ENCODE data around the gene WNT9B.

Gene WNT9B

GRCh38 chr17:46851029-46851741, at the start of gene WNT9B:
WNT9B (plus strand) TSS chr17:46851583; CDS start chr17:46851639, 56 bp downstream.
- DNase-seq (ENCODE audit: low spot score) = no peak

- no peak for DNase-seq (ENCODE audit: low spot score)
Observed at GRCh38 chr17:46802800-46803199, 48.6 kb upstream of the WNT9B start.

DNA sequence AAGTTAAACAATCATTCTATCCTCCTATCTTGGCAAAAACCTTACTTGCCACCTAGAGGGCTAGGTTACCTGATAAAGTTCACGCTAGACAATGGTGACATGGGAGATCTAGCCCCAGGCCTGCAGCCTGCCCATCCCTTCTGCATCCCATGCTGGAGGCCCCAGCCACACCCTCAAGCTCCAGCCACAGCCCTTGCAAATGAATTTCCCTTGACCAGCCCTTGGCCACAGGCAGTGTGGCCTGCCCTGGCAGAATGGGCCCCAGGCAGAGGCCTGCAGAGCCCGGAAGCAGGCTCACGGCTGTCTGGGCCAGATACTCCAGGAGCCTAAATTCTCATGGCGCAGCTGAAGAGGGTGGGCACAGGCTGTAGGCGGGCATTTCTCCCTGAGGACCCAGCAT, 47.8 kb upstream of the WNT9B start:
- no peak for DNase-seq (ENCODE audit: low spot score)

DNA sequence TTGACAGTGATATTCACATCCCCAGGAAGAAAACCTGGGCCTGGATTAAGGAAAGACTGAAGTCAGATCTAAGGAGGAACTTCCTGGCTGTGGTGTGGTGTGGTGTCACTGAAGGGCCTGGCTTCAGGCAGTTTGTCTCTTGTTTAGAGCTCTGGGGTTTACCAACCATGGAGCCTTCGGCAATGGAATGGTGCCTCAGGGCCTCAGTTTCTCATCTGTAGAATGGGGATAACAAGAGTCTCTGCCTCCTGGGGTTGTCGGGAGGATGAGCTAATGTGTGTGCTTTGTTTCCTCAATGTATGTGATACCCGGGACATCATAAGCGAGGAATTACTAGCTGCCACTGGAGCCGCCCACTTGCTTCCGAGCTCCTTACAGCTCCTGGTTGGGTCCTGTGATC, 45.6 kb upstream of the WNT9B start:
- no peak for DNase-seq (ENCODE audit: low spot score)

DNA sequence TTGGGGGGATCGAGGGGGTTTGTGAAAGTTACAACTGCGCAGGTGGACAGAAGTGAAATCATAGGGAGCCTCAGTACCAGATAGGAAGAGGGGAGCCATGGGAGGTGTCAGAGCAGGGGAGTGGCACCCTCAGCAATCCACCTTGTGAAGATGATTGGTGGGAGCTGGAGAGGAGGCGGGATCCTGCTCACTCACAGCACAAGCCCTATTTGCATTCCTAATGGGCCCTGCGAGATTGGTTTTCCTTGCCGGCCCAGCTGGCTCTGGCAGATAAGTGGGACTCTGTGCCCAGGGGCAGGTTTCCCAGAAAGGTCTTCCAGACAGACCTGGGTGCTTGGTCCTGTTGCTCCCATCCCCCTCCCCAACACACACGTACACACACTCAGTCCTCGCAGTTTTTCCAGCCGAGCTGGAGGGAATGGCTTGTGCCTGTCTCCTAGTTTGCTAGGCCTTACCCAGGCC, 42.2 kb upstream of the WNT9B start:
- no peak for DNase-seq (ENCODE audit: low spot score)

- no peak for DNase-seq (ENCODE audit: low spot score)
Observed at GRCh38 chr17:46810837-46811236, 40.5 kb upstream of the WNT9B start.

DNA sequence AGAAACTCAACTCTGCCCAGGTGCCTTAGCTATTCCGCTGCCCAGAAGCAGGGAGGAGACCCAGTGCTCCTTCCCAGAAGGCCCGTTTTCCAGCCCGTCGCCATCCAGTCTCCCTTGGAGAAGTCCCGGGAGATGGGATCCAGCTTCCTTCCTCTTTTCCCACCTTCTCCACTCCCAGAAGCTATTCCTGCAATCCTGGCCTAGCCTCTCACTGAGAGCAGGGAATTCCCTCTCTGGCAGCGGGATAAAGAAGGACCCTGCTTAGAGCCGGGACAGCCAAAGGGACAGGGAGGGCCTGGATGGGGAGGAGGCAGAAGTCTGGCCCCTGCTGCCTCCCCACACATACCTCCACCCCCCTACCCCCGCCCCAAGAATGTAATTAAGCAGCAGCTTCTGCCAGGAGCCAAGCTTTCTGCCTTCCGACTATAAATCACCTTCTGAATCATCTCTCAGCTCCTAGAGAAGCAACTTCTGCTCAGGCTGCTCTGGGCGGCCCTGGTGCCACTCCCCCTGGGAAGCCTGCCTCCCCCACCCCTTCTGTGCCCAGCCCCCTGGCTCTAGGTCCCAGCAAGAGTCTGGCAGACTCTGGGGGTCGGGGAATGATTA, 39.3 kb upstream of the WNT9B start:
- DNase-seq (ENCODE audit: low spot score) = no peak

GRCh38 chr17:46812624-46813318, 38.6 kb upstream of the WNT9B start:
- DNase-seq (ENCODE audit: low spot score) = no peak

- DNase-seq (ENCODE audit: low spot score) = no peak
Observed at GRCh38 chr17:46813920-46814319, 37.5 kb upstream of the WNT9B start.

- DNase-seq (ENCODE audit: low spot score) = no peak
Observed at GRCh38 chr17:46814446-46814845, 36.9 kb upstream of the WNT9B start.

- DNase-seq (ENCODE audit: low spot score) = no peak
Observed at GRCh38 chr17:46815474-46816353, 35.7 kb upstream of the WNT9B start.

DNA sequence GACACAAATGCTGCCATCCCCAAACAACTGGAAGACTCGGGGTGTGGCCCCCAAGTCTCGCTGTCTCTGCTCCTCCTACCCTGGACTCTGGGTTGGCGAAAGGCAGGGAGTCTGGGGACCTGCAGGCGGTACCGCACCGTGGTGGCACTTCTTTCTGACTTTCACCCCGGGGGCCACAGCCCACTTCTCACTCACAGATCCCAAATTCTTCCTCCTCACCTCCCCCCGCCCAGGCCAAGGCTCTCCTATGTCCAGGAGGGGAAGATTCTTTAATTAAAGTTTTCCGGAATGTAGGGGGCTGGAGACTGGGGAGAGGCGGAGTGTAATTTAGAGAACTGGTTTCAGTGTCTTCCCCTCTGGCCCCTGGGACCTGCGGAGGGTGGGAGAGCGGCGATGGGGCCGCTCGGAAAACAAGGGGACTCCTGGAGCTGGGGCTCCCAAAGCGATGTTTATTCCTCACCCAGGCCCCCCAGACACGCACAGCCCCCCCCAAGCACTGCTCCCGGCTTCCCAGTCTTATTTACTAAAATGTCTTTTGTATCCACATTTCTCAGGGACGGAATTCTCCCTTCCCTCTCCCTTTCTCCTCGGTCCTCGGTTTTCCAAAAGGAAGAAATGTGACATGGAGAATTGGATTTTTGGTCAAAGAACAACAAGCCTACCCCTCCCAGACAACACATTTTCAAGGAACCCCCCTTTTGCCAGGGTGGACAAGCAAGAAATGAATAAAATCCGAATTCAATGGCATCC, 34.1 kb upstream of the WNT9B start:
- DNase-seq (ENCODE audit: low spot score) = no peak

DNA sequence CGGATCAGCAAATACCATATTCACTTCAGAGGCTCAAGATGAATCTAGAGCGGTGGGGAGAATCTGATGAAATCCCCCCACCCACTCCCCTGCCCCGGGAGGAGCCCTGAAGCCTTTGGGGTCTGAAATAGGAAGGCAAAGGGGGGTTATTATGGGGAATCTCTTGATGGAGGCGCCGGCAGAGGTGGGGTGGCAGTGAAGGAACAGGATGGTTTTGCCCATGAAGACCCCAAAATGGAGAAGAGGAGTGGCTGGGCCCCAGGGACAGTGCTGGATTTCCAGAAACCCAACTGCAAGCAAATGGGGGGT, 33.5 kb upstream of the WNT9B start:
- DNase-seq (ENCODE audit: low spot score) = no peak

- DNase-seq (ENCODE audit: low spot score) = no peak
Observed at GRCh38 chr17:46818316-46818928, 33.0 kb upstream of the WNT9B start, which contains the start of gene WNT3. WNT3 (minus strand) TSS chr17:46818692; CDS start chr17:46818597, 95 bp downstream.

DNA sequence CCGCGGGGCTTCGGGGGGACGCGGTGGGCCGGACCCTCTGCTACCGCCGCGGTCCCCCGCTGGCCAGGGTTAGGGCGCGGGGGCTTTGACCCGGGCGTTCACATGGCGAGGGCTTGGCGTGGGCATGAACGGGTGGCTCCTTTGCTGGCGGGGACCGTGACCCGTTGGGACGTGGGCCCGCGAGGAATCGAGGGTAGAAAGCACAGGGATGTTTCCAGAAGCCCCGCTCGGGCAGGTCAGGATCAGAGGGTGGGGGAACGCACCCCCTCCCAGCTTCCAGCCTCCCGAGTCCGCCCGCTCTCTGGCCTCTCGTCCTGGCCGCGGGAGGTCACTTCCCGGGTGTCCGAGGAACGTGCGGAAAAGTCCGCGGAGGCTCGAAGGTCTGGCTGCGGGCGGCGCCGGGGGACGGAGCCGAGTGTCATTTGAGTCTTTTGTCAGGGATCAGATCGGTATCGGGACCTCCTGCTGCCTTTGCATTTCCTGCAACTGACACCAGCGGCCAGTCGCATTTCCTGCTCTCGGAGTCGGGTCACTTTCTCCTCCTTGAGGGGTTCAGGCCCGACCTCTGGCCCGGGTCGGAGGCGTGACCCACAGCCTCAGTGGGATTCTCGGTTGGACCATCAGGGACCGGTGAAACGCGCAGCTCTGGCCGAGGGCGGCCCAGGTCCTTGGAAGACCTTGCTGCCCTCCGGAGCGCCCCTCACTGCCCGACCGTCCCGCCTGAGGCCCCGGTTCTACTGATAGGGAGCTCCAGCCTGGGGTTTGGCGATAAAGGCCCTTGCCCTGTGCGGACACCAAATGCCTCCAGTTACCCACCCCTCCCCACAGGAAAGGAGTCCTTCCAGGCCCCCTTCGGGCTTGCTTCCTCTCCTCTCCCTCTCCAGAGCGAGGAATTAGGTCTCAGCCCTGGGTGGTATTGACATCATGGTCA, 32.2 kb upstream of the WNT9B start:
- no peak for DNase-seq (ENCODE audit: low spot score)

GRCh38 chr17:46819906-46820351, 31.5 kb upstream of the WNT9B start:
- no peak for DNase-seq (ENCODE audit: low spot score)

DNA sequence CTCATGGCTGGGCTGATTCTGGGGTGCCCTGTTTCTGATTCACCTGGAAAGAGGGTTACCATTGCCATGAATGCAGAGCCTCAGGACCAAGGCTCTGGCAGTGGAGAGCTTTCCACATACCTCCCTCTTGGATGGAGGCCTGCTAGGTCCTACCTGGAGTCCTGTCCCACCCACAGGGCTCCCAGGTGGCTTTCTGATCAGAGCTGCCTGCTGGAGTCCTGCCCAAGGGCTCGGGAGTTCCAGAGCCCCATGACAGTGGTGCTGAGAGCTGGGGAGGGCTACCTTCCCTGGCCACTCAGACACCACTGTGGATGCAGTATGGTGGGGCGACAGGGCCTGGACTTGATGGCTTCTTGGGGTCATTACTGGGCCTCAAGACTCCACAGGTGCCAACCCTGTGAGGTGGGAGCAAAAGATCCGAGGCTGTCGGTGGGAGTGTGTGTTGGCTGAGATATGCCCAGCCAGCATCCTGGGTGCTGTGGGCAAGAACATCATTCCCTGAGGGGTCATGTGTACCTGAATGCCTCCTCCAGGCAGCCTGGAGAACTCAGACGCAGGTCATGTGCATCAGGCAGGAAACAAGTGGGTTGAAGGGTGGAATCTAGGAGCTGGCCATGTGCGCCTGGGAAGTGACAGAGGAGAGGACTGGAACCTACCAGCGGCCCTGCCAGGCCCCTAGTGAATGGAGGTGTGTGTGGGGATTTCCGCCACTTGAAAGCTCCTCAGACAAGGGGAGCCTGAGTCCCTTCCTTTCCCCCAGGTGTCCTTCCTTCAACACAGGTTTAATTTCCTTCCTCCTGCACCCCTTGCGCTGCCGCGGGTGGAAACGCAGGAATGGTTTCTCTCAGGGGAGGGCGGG, 30.6 kb upstream of the WNT9B start:
- DNase-seq (ENCODE audit: low spot score) = no peak

GRCh38 chr17:46821482-46822387, 29.6 kb upstream of the WNT9B start:
- no peak for DNase-seq (ENCODE audit: low spot score)
